ENCODE data around the gene SPC24.

GRCh38 chr19:11177592-11177991, 22.0 kb upstream of the SPC24 start:
- TF ChIP-seq POLR2AphosphoS5 (IDR thresholded peaks at IDR 0.05) (peak in 1 of 2 donors; percentile 22), EP300 (IDR thresholded peaks at IDR 0.05) (no peak), CTCF (IDR thresholded peaks at IDR 0.05) (no peak)
